HCT116 (cell line): ENCODE results near the gene NXN. TPM values are rescaled to one million over a fixed set of nuclear protein-coding genes. Genes with fewer than 3 reads are reported as not detected.

Experiments used
- ATAC-seq: fragments of 200-7000 bp; cut with Tn5 transposase; 2 replicates; pipeline ENCODE4 v1.9.1; 2020; ENCODE audit warnings: mild to moderate bottlenecking, moderate library complexity
- BruUV-seq: library from RNA; stranded (reverse); fragments of 400-500 nt; replicated peaks from 2 replicates; lab custom pipeline; 2021; lab: Mats Ljungman, UMichigan
- CTCF ChIA-PET: fragments of 300-600 bp; sonication (Branson Sonifier 250); formaldehyde crosslinking; loops from one replicate; lab custom pipeline; 2021; ENCODE audit warnings: antibody characterized with exemption; lab: Charles Lee
- POLR2A ChIA-PET: fragments of 300-600, 350-600 bp; sonication (Branson Sonifier 250); formaldehyde crosslinking; loops from one replicate; lab custom pipeline; 2021; ENCODE audit warnings: antibody characterized with exemption; lab: Charles Lee
- RAD21 ChIA-PET, 2 experiments: fragments of 300-600 bp; sonication (Branson Sonifier 250); formaldehyde crosslinking; loops; one replicate each; lab custom pipeline; 2023; ENCODE audit warnings: low total read pairs in 2 of 2; ENCODE audit not compliant: uncharacterized antibody in 2 of 2, unreplicated experiment in 2 of 2, low non-redundant PET in 1 of 2; lab: Charles Lee
- DNase-seq: peaks from one replicate; pipeline ENCODE4 v3.0.0-alpha.2; 2010; ENCODE audit warnings: low read depth, low spot score
- H2AFZ ChIP-seq: fragments of 200-600 bp; shearing (Covaris generic), sonication (generic); 2 replicates; pipeline ENCODE4 v1.6.1; 2017; ENCODE audit warnings: low read depth, mixed run types, mixed read lengths, antibody characterized with exemption, low read length; ENCODE audit not compliant: poor library complexity, severe bottlenecking
- H3K27ac ChIP-seq: 2 replicates; pipeline ENCODE4 v1.5.1; 2012; ENCODE audit warnings: low read depth, low read length
- H3K27me3 ChIP-seq: fragments of 200-600 bp; sonication (generic); 2 replicates; pipeline ENCODE4 v1.6.1; 2016; ENCODE audit warnings: mixed run types, low read length, mixed read lengths; ENCODE audit not compliant: insufficient read depth
- H3K36me3 ChIP-seq, 2 experiments: fragments of 200-500 bp in 1 of 2; fragments of 200-600 bp in 1 of 2; sonication (Bioruptor generic) in 1 of 2; sonication (generic) in 1 of 2; 2 replicates each; pipeline versions ENCODE4 v1.5.1 to v1.6.1; 2014 to 2016; ENCODE audit warnings: low read length in 2 of 2, inconsistent platforms in 1 of 2, mixed read lengths in 1 of 2, mixed run types in 1 of 2; ENCODE audit not compliant: insufficient read depth in 2 of 2, control insufficient read depth in 1 of 2
- H3K4me1 ChIP-seq, 2 experiments: fragments of 200-600 bp in 1 of 2; sonication (generic) in 1 of 2; 2 replicates each; pipeline versions ENCODE4 v1.5.1 to v1.6.1; 2012 to 2017; ENCODE audit warnings: low read length in 2 of 2, inconsistent platforms in 1 of 2, mild to moderate bottlenecking in 1 of 2, mixed read lengths in 1 of 2, mixed run types in 1 of 2, moderate library complexity in 1 of 2; ENCODE audit not compliant: insufficient read depth in 2 of 2, control insufficient read depth in 1 of 2
- H3K4me2 ChIP-seq: fragments of 200-600 bp; sonication (generic); 2 replicates; pipeline ENCODE4 v1.6.1; 2017; ENCODE audit warnings: mixed run types, low read length, mixed read lengths
- H3K4me3 ChIP-seq, 2 experiments: fragments of 200-600 bp in 1 of 2; sonication (generic) in 1 of 2; replicated peaks in 1 of 2; 2 replicates each; pipeline ENCODE4 v1.5.1; 2011 to 2016; ENCODE audit warnings: low read length in 2 of 2, control low read depth in 1 of 2, low read depth in 1 of 2, mild to moderate bottlenecking in 1 of 2, mixed read lengths in 1 of 2, mixed run types in 1 of 2
- H3K79me2 ChIP-seq: fragments of 200-600 bp; sonication (generic); 2 replicates; pipeline ENCODE4 v1.6.1; 2017; ENCODE audit warnings: mild to moderate bottlenecking, mixed run types, low read length, moderate library complexity, mixed read lengths; ENCODE audit not compliant: insufficient read depth
- H3K9ac ChIP-seq: fragments of 200-600 bp; sonication (generic); 2 replicates; pipeline ENCODE4 v1.6.1; 2016; ENCODE audit warnings: low read length, mixed read lengths
- H3K9me2 ChIP-seq: fragments of 200-600 bp; sonication (generic), shearing (Covaris generic); 2 replicates; pipeline ENCODE4 v1.6.1; 2017; ENCODE audit warnings: mixed run types, mild to moderate bottlenecking, moderate library complexity; ENCODE audit not compliant: insufficient read depth
- H3K9me3 ChIP-seq, 2 experiments: fragments of 200-500 bp in 1 of 2; fragments of 200-600 bp in 1 of 2; sonication (Bioruptor generic) in 1 of 2; sonication (generic) in 1 of 2; 2 replicates each; pipeline ENCODE4 v1.6.1; 2014 to 2017; ENCODE audit warnings: low read length in 2 of 2, mixed read lengths in 2 of 2, inconsistent platforms in 1 of 2, low read depth in 1 of 2, mild to moderate bottlenecking in 1 of 2, mixed run types in 1 of 2, moderate library complexity in 1 of 2; ENCODE audit not compliant: control insufficient read depth in 1 of 2, insufficient read depth in 1 of 2
- H4K20me1 ChIP-seq: fragments of 200-600 bp; sonication (generic), shearing (Covaris generic); 2 replicates; pipeline ENCODE4 v1.6.1; 2017; ENCODE audit warnings: mixed run types, mild to moderate bottlenecking, moderate library complexity; ENCODE audit not compliant: insufficient read depth
- CBX3 ChIP-seq: IDR thresholded peaks from 2 replicates; pipeline ENCODE4 v1.6.1; 2012; ENCODE audit warnings: low read depth
- CEBPB ChIP-seq: IDR thresholded peaks from 2 replicates; pipeline ENCODE4 v1.6.1; 2012; ENCODE audit warnings: low read depth
- EGR1 ChIP-seq: IDR thresholded peaks from 2 replicates; pipeline ENCODE4 v1.6.1; 2012; ENCODE audit warnings: low read depth
- ELF1 ChIP-seq: IDR thresholded peaks from 2 replicates; pipeline ENCODE4 v1.6.1; 2012; ENCODE audit warnings: low read depth, borderline replicate concordance
- EZH2phosphoT487 ChIP-seq: fragments of 200-600 bp; IDR thresholded peaks from 2 replicates; pipeline ENCODE4 v1.6.1; 2018; ENCODE audit warnings: antibody characterized with exemption, borderline replicate concordance
- JUND ChIP-seq: IDR thresholded peaks from 2 replicates; pipeline ENCODE4 v1.6.1; 2012
- POLR2A ChIP-seq: IDR thresholded peaks from 2 replicates; pipeline ENCODE4 v1.7.0; 2011; ENCODE audit warnings: borderline replicate concordance; ENCODE audit not compliant: insufficient read depth, insufficient read length; ENCODE audit errors: extremely low read depth
- POLR2AphosphoS5 ChIP-seq: IDR thresholded peaks from 2 replicates; pipeline ENCODE4 v1.6.1; 2011; ENCODE audit warnings: mild to moderate bottlenecking, low read depth, low read length, moderate library complexity
- RAD21 ChIP-seq: IDR thresholded peaks from 2 replicates; pipeline ENCODE4 v1.6.1; 2012; ENCODE audit warnings: low read depth, mild to moderate bottlenecking
- SP1 ChIP-seq: IDR thresholded peaks from 2 replicates; pipeline ENCODE4 v1.6.1; 2012; ENCODE audit warnings: low read depth
- SRF ChIP-seq: IDR thresholded peaks from 2 replicates; pipeline ENCODE4 v1.6.1; 2012; ENCODE audit warnings: low read depth
- YY1 ChIP-seq: IDR thresholded peaks from 2 replicates; pipeline ENCODE4 v1.6.1; 2011; ENCODE audit warnings: low read length, low read depth, moderate library complexity, mild to moderate bottlenecking; ENCODE audit not compliant: insufficient replicate concordance; ENCODE audit errors: extremely low read depth
- ZNF274 ChIP-seq: fragments of 200-500 bp; sonication (Bioruptor generic); IDR thresholded peaks from 2 replicates; pipeline ENCODE4 v1.6.1; 2014; ENCODE audit warnings: mild to moderate bottlenecking, low read depth, low read length, inconsistent platforms
- intact Hi-C: fragments of 100-400 bp; cut with micrococcal nuclease; formaldehyde crosslinking; loops from 2 replicates; pipeline ENCODE4 v1.10.0; 2022
- total RNA-seq: library from RNA; stranded (reverse); gene quantifications from one replicate; pipeline ENCODE4 v1.2.1, GENCODE V29; 2021; ENCODE audit not compliant: unreplicated experiment
- TF ChIP-seq, protein P1 (sequence below): IDR thresholded peaks from 2 replicates; pipeline ENCODE4 v1.6.1; 2012; ENCODE audit warnings: low read depth

The NXN gene
- total RNA-seq, 1 experiment from 2014 or later = 83.7 TPM

DNA sequence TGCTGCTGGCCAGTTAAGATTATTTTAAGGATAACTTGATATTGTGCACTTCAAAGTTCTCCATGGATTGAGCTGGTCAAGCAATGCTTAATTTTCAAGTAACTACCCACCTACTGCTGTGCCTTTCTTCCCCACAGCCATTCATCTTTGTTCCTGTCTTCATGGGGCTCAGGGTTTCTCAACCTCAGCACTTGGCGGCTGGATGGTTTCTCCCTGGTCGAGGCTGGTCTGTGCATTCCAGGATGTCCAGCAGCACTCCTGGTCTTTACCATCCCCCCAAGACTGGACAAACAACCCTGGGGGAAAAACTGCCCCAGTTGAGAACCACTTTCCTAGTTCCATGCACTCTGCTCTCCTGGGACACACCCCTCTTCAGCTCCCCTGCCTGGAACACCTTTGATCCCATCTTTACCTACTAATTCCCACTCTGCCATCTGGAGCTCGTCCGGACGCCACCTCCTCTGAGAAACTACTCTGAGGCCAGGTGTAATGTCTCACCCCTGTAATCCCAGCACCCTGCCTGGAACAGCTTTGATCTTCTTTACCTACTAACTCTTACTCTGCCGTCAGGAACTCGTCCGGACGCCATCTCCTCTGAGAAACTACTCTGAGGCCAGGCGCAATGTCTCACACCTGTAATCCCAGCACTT is 81.5 kb downstream of the NXN start:
- Histone ChIP-seq H3K27me3 (no peaks in the 10 kb centered on the region), H3K4me3 (no peak overlapping the region), H3K4me2 (no peak overlapping the region), H3K4me1 (no peaks in the 10 kb centered on the region; a peak in 2 of 4 replicates), H3K9me2 (no peaks in the 10 kb centered on the region), H3K36me3 (no peaks in the 10 kb centered on the region), H3K9ac (no peak overlapping the region), H4K20me1 (no peaks in the 10 kb centered on the region), H3K9me3 (no peaks in the 10 kb centered on the region), H3K27ac (no peak overlapping the region), H2AFZ (no peak overlapping the region), H3K79me2 (peaks cover 40% of the 10 kb centered on the region)
- intact Hi-C loops = no loop called here
- BruUV-seq = no TSS peak
- ATAC-seq = no peak
- TF ChIP-seq CBX3 (no peak), YY1 (no peak), ELF1 (no peak), POLR2A (no peak), EGR1 (no peak), SRF (no peak), JUND (no peak), CEBPB (no peak), POLR2AphosphoS5 (no peak), ZNF274 (no peak), EZH2phosphoT487 (no peak), SP1 (no peak), RAD21 (no peak)
- TF ChIP-seq, protein P1, sequence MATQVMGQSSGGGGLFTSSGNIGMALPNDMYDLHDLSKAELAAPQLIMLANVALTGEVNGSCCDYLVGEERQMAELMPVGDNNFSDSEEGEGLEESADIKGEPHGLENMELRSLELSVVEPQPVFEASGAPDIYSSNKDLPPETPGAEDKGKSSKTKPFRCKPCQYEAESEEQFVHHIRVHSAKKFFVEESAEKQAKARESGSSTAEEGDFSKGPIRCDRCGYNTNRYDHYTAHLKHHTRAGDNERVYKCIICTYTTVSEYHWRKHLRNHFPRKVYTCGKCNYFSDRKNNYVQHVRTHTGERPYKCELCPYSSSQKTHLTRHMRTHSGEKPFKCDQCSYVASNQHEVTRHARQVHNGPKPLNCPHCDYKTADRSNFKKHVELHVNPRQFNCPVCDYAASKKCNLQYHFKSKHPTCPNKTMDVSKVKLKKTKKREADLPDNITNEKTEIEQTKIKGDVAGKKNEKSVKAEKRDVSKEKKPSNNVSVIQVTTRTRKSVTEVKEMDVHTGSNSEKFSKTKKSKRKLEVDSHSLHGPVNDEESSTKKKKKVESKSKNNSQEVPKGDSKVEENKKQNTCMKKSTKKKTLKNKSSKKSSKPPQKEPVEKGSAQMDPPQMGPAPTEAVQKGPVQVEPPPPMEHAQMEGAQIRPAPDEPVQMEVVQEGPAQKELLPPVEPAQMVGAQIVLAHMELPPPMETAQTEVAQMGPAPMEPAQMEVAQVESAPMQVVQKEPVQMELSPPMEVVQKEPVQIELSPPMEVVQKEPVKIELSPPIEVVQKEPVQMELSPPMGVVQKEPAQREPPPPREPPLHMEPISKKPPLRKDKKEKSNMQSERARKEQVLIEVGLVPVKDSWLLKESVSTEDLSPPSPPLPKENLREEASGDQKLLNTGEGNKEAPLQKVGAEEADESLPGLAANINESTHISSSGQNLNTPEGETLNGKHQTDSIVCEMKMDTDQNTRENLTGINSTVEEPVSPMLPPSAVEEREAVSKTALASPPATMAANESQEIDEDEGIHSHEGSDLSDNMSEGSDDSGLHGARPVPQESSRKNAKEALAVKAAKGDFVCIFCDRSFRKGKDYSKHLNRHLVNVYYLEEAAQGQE = no peak
- DNase-seq = no peak
- ChIA-PET RAD21 (no interaction called here), CTCF (no interaction called here), POLR2A (no interaction called here)
